HCT116 (cell line): Measurements from ENCODE around the gene LRRC4C. TPM values are rescaled to one million over a fixed set of nuclear protein-coding genes. Genes with fewer than 3 reads are reported as not detected.

Experiments
- ATAC-seq: fragments of 200-7000 bp; cut with Tn5 transposase; 2 replicates; pipeline ENCODE4 v1.9.1; 2020; ENCODE audit warnings: mild to moderate bottlenecking, moderate library complexity
- BruUV-seq: library from RNA; stranded (reverse); fragments of 400-500 nt; replicated peaks from 2 replicates; lab custom pipeline; 2021; lab: Mats Ljungman, UMichigan
- CTCF ChIA-PET: fragments of 300-600 bp; sonication (Branson Sonifier 250); formaldehyde crosslinking; loops from one replicate; lab custom pipeline; 2021; ENCODE audit warnings: antibody characterized with exemption; lab: Charles Lee
- POLR2A ChIA-PET: fragments of 300-600, 350-600 bp; sonication (Branson Sonifier 250); formaldehyde crosslinking; loops from one replicate; lab custom pipeline; 2021; ENCODE audit warnings: antibody characterized with exemption; lab: Charles Lee
- RAD21 ChIA-PET, 2 experiments: fragments of 300-600 bp; sonication (Branson Sonifier 250); formaldehyde crosslinking; loops; one replicate each; lab custom pipeline; 2023; ENCODE audit warnings: low total read pairs in 2 of 2; ENCODE audit not compliant: uncharacterized antibody in 2 of 2, unreplicated experiment in 2 of 2, low non-redundant PET in 1 of 2; lab: Charles Lee
- DNase-seq: peaks from one replicate; pipeline ENCODE4 v3.0.0-alpha.2; 2010; ENCODE audit warnings: low read depth, low spot score
- H2AFZ ChIP-seq: fragments of 200-600 bp; shearing (Covaris generic), sonication (generic); 2 replicates; pipeline ENCODE4 v1.6.1; 2017; ENCODE audit warnings: low read depth, mixed run types, mixed read lengths, antibody characterized with exemption, low read length; ENCODE audit not compliant: poor library complexity, severe bottlenecking
- H3K27ac ChIP-seq: 2 replicates; pipeline ENCODE4 v1.5.1; 2012; ENCODE audit warnings: low read depth, low read length
- H3K27me3 ChIP-seq: fragments of 200-600 bp; sonication (generic); 2 replicates; pipeline ENCODE4 v1.6.1; 2016; ENCODE audit warnings: mixed run types, low read length, mixed read lengths; ENCODE audit not compliant: insufficient read depth
- H3K36me3 ChIP-seq, 2 experiments: fragments of 200-500 bp in 1 of 2; fragments of 200-600 bp in 1 of 2; sonication (Bioruptor generic) in 1 of 2; sonication (generic) in 1 of 2; 2 replicates each; pipeline versions ENCODE4 v1.5.1 to v1.6.1; 2014 to 2016; ENCODE audit warnings: low read length in 2 of 2, inconsistent platforms in 1 of 2, mixed read lengths in 1 of 2, mixed run types in 1 of 2; ENCODE audit not compliant: insufficient read depth in 2 of 2, control insufficient read depth in 1 of 2
- H3K4me1 ChIP-seq, 2 experiments: fragments of 200-600 bp in 1 of 2; sonication (generic) in 1 of 2; 2 replicates each; pipeline versions ENCODE4 v1.5.1 to v1.6.1; 2012 to 2017; ENCODE audit warnings: low read length in 2 of 2, inconsistent platforms in 1 of 2, mild to moderate bottlenecking in 1 of 2, mixed read lengths in 1 of 2, mixed run types in 1 of 2, moderate library complexity in 1 of 2; ENCODE audit not compliant: insufficient read depth in 2 of 2, control insufficient read depth in 1 of 2
- H3K4me2 ChIP-seq: fragments of 200-600 bp; sonication (generic); 2 replicates; pipeline ENCODE4 v1.6.1; 2017; ENCODE audit warnings: mixed run types, low read length, mixed read lengths
- H3K4me3 ChIP-seq, 2 experiments: fragments of 200-600 bp in 1 of 2; sonication (generic) in 1 of 2; replicated peaks in 1 of 2; 2 replicates each; pipeline ENCODE4 v1.5.1; 2011 to 2016; ENCODE audit warnings: low read length in 2 of 2, control low read depth in 1 of 2, low read depth in 1 of 2, mild to moderate bottlenecking in 1 of 2, mixed read lengths in 1 of 2, mixed run types in 1 of 2
- H3K79me2 ChIP-seq: fragments of 200-600 bp; sonication (generic); 2 replicates; pipeline ENCODE4 v1.6.1; 2017; ENCODE audit warnings: mild to moderate bottlenecking, mixed run types, low read length, moderate library complexity, mixed read lengths; ENCODE audit not compliant: insufficient read depth
- H3K9ac ChIP-seq: fragments of 200-600 bp; sonication (generic); 2 replicates; pipeline ENCODE4 v1.6.1; 2016; ENCODE audit warnings: low read length, mixed read lengths
- H3K9me2 ChIP-seq: fragments of 200-600 bp; sonication (generic), shearing (Covaris generic); 2 replicates; pipeline ENCODE4 v1.6.1; 2017; ENCODE audit warnings: mixed run types, mild to moderate bottlenecking, moderate library complexity; ENCODE audit not compliant: insufficient read depth
- H3K9me3 ChIP-seq, 2 experiments: fragments of 200-500 bp in 1 of 2; fragments of 200-600 bp in 1 of 2; sonication (Bioruptor generic) in 1 of 2; sonication (generic) in 1 of 2; 2 replicates each; pipeline ENCODE4 v1.6.1; 2014 to 2017; ENCODE audit warnings: low read length in 2 of 2, mixed read lengths in 2 of 2, inconsistent platforms in 1 of 2, low read depth in 1 of 2, mild to moderate bottlenecking in 1 of 2, mixed run types in 1 of 2, moderate library complexity in 1 of 2; ENCODE audit not compliant: control insufficient read depth in 1 of 2, insufficient read depth in 1 of 2
- H4K20me1 ChIP-seq: fragments of 200-600 bp; sonication (generic), shearing (Covaris generic); 2 replicates; pipeline ENCODE4 v1.6.1; 2017; ENCODE audit warnings: mixed run types, mild to moderate bottlenecking, moderate library complexity; ENCODE audit not compliant: insufficient read depth
- ATF3 ChIP-seq: IDR thresholded peaks from 2 replicates; pipeline ENCODE4 v1.6.1; 2012
- CBX3 ChIP-seq: IDR thresholded peaks from 2 replicates; pipeline ENCODE4 v1.6.1; 2012; ENCODE audit warnings: low read depth
- CEBPB ChIP-seq: IDR thresholded peaks from 2 replicates; pipeline ENCODE4 v1.6.1; 2012; ENCODE audit warnings: low read depth
- CTCF ChIP-seq, 3 experiments: fragments of 200-600 bp in 1 of 3; sonication (generic) in 1 of 3; IDR thresholded peaks in 2 of 3; conservative IDR thresholded peaks in 1 of 3; 2 replicates each; pipeline ENCODE4 v1.5.1; 2012 to 2017; ENCODE audit warnings: low read depth in 2 of 3, low read length in 2 of 3, antibody characterized with exemption in 1 of 3, borderline replicate concordance in 1 of 3, control low read depth in 1 of 3, mild to moderate bottlenecking in 1 of 3, mixed read lengths in 1 of 3, mixed run types in 1 of 3, moderate library complexity in 1 of 3; ENCODE audit not compliant: insufficient read depth in 1 of 3
- EGR1 ChIP-seq: IDR thresholded peaks from 2 replicates; pipeline ENCODE4 v1.6.1; 2012; ENCODE audit warnings: low read depth
- EZH2 ChIP-seq: fragments of 200-600 bp; sonication (generic); IDR thresholded peaks from 2 replicates; pipeline ENCODE4 v1.6.1; 2017; ENCODE audit warnings: antibody characterized with exemption, mixed run types
- EZH2phosphoT487 ChIP-seq: fragments of 200-600 bp; IDR thresholded peaks from 2 replicates; pipeline ENCODE4 v1.6.1; 2018; ENCODE audit warnings: antibody characterized with exemption, borderline replicate concordance
- MAX ChIP-seq: IDR thresholded peaks from 2 replicates; pipeline ENCODE4 v1.6.1; 2012
- POLR2A ChIP-seq: IDR thresholded peaks from 2 replicates; pipeline ENCODE4 v1.7.0; 2011; ENCODE audit warnings: borderline replicate concordance; ENCODE audit not compliant: insufficient read depth, insufficient read length; ENCODE audit errors: extremely low read depth
- RAD21 ChIP-seq: IDR thresholded peaks from 2 replicates; pipeline ENCODE4 v1.6.1; 2012; ENCODE audit warnings: low read depth, mild to moderate bottlenecking
- REST ChIP-seq: IDR thresholded peaks from 2 replicates; pipeline ENCODE4 v1.6.1; 2012; ENCODE audit warnings: low read depth
- SIN3A ChIP-seq: IDR thresholded peaks from 2 replicates; pipeline ENCODE4 v1.6.1; 2012; ENCODE audit warnings: low read depth
- SRF ChIP-seq: IDR thresholded peaks from 2 replicates; pipeline ENCODE4 v1.6.1; 2012; ENCODE audit warnings: low read depth
- TCF7L2 ChIP-seq: IDR thresholded peaks from 2 replicates; pipeline ENCODE4 v1.7.0; 2011; ENCODE audit warnings: borderline replicate concordance, inconsistent platforms; ENCODE audit not compliant: insufficient read depth, insufficient read length; ENCODE audit errors: extremely low read depth
- YY1 ChIP-seq: IDR thresholded peaks from 2 replicates; pipeline ENCODE4 v1.6.1; 2011; ENCODE audit warnings: low read length, low read depth, moderate library complexity, mild to moderate bottlenecking; ENCODE audit not compliant: insufficient replicate concordance; ENCODE audit errors: extremely low read depth
- ZBTB33 ChIP-seq: IDR thresholded peaks from 2 replicates; pipeline ENCODE4 v1.6.1; 2011; ENCODE audit warnings: mild to moderate bottlenecking, low read length, moderate library complexity; ENCODE audit not compliant: insufficient replicate concordance; ENCODE audit errors: extremely low read depth
- ZFX ChIP-seq: fragments of 450-650 bp; IDR thresholded peaks from 2 replicates; pipeline ENCODE4 v1.6.1; 2017
- ZNF274 ChIP-seq: fragments of 200-500 bp; sonication (Bioruptor generic); IDR thresholded peaks from 2 replicates; pipeline ENCODE4 v1.6.1; 2014; ENCODE audit warnings: mild to moderate bottlenecking, low read depth, low read length, inconsistent platforms
- intact Hi-C: fragments of 100-400 bp; cut with micrococcal nuclease; formaldehyde crosslinking; loops from 2 replicates; pipeline ENCODE4 v1.10.0; 2022
- total RNA-seq: library from RNA; stranded (reverse); gene quantifications from one replicate; pipeline ENCODE4 v1.2.1, GENCODE V29; 2021; ENCODE audit not compliant: unreplicated experiment

Gene LRRC4C
- total RNA-seq, 1 experiment from 2014 or later = not detected

GRCh38 chr11:40401132-40401853 lies 1058.2 kb downstream of the LRRC4C start:
- DNase-seq (no peak), ATAC-seq (no peak)
- no peaks in the 10 kb centered on the region for H4K20me1 ChIP-seq
- ChIA-PET POLR2A (no interaction called here), RAD21 (no interaction called here), CTCF (no interaction called here)
- H3K9me3 ChIP-seq = peaks cover 0 to 10% of the 10 kb centered on the region in 2 experiments; a peak in 2 of 4 replicates
- no TSS peak for BruUV-seq
- no peak overlapping the region for H3K4me2 ChIP-seq
- no peak overlapping the region for H3K27ac ChIP-seq
- H3K27me3 ChIP-seq = no peaks in the 10 kb centered on the region
- H3K36me3 ChIP-seq = no peaks in the 10 kb centered on the region
- H3K4me3 ChIP-seq = no peak overlapping the region
- no peaks in the 10 kb centered on the region for H3K4me1 ChIP-seq
- no peak overlapping the region for H3K9ac ChIP-seq
- no peak overlapping the region for H2AFZ ChIP-seq
- no peaks in the 10 kb centered on the region for H3K79me2 ChIP-seq
- intact Hi-C loops = no loop called here
- no peaks in the 10 kb centered on the region for H3K9me2 ChIP-seq
- TF ChIP-seq ZBTB33 (no peak), YY1 (no peak), EZH2 (no peak), REST (no peak), EGR1 (no peak), EZH2phosphoT487 (no peak), MAX (no peak), CBX3 (no peak), ATF3 (no peak), CTCF (IDR thresholded peaks at IDR 0.05 in 2 of 3, conservative IDR thresholded peaks at IDR 0.05 in 1 of 3; ENCODE audit: borderline replicate concordance in 1 of 3, insufficient read depth in 1 of 3, low read depth in 2 of 3, low read length in 2 of 3) (no peak), CEBPB (no peak), ZFX (no peak), POLR2A (no peak), RAD21 (no peak), ZNF274 (no peak), SIN3A (no peak), TCF7L2 (no peak), SRF (no peak)
